ENCODE results near the gene VSTM2L. TPM values are rescaled to one million over a fixed set of nuclear protein-coding genes. Genes with fewer than 3 reads are reported as not detected.
A peak's percentile ranks its signal among the peaks of the same experiment; 100 is the strongest.

VSTM2L gene
- total RNA-seq, 2 donors from 2014 or later, result 1.4 to 1.5 TPM

- Histone ChIP-seq H3K9ac (ENCODE audit: low read depth in 2 of 2, low read length in 2 of 2) (no peak overlapping the region), H3K36me3 (no peaks in the 10 kb centered on the region), H3K27me3 (peaks cover 19% of the 10 kb centered on the region), H3K9me3 (no peaks in the 10 kb centered on the region), H3K4me1 (no peaks in the 10 kb centered on the region), H3K4me3 (no peak overlapping the region), H3K27ac (no peak overlapping the region)
- intact Hi-C loops (cut with DNase I), result loop anchor here (10.0 kb wide), 1 partner anchor 326 kb away; no protein-coding TSS in a partner anchor
- DNase-seq, result no peak
- no peak for TF ChIP-seq CTCF (IDR thresholded peaks at IDR 0.05)
These were observed 4.5 kb upstream of the VSTM2L start for GRCh38 chr20:37898233-37899104.

- Histone ChIP-seq H3K27me3 (peaks cover 23% of the 10 kb centered on the region), H3K9me3 (no peaks in the 10 kb centered on the region), H3K4me1 (no peaks in the 10 kb centered on the region), H3K9ac (ENCODE audit: low read depth in 2 of 2, low read length in 2 of 2) (no peak overlapping the region), H3K36me3 (no peaks in the 10 kb centered on the region), H3K4me3 (no peak overlapping the region), H3K27ac (no peak overlapping the region)
- DNase-seq, result no peak
- intact Hi-C loops (cut with DNase I), result loop anchor here (10.0 kb wide), 1 partner anchor 325 kb away; no protein-coding TSS in a partner anchor
- no peak for TF ChIP-seq CTCF (IDR thresholded peaks at IDR 0.05)
These were observed 3.6 kb upstream of the VSTM2L start for GRCh38 chr20:37899105-37900045.

- H3K27me3 ChIP-seq, result peaks cover 23% of the 10 kb centered on the region
These were observed 1.7 kb upstream of the VSTM2L start for GRCh38 chr20:37901240-37901639.

GRCh38 chr20:37901654-37902503 lies 1.0 kb upstream of the VSTM2L start:
- TF ChIP-seq CTCF (IDR thresholded peaks at IDR 0.05), result peak; percentile 24
- DNase-seq, result peak; percentile 35
- intact Hi-C loops (cut with DNase I), result no loop called here
- Histone ChIP-seq H3K36me3 (no peaks in the 10 kb centered on the region), H3K4me3 (no peak overlapping the region), H3K9ac (ENCODE audit: low read depth in 2 of 2, low read length in 2 of 2) (no peak overlapping the region), H3K4me1 (no peaks in the 10 kb centered on the region), H3K27ac (no peak overlapping the region), H3K27me3 (peaks cover 23% of the 10 kb centered on the region), H3K9me3 (no peaks in the 10 kb centered on the region)

More at GRCh38 chr20:37901240-37901639, 1.7 kb upstream of the VSTM2L start:
- H3K9me3 ChIP-seq, result no peaks in the 10 kb centered on the region
- intact Hi-C loops (cut with DNase I), result no loop called here
- no peaks in the 10 kb centered on the region for H3K4me1 ChIP-seq
- no peak overlapping the region for H3K9ac ChIP-seq (ENCODE audit: low read depth in 2 of 2, low read length in 2 of 2)
- no peak for TF ChIP-seq CTCF (IDR thresholded peaks at IDR 0.05)
- H3K36me3 ChIP-seq, result no peaks in the 10 kb centered on the region
- no peak for DNase-seq
- no peak overlapping the region for H3K27ac ChIP-seq
- H3K4me3 ChIP-seq, result no peak overlapping the region

Data from colonic mucosa (tissue), 4 donors.